NCI-H2227 treated with DMSO at 0.1 percent for 48 hours (cell line): Measurements from ENCODE around the gene FSTL1.
A peak's percentile ranks its signal among the peaks of the same experiment; 100 is the strongest.

Experiments
- DNase-seq: peaks from one replicate; lab custom pipeline; 2025; lab: John Stamatoyannopoulos, UW

The FSTL1 gene

DNA sequence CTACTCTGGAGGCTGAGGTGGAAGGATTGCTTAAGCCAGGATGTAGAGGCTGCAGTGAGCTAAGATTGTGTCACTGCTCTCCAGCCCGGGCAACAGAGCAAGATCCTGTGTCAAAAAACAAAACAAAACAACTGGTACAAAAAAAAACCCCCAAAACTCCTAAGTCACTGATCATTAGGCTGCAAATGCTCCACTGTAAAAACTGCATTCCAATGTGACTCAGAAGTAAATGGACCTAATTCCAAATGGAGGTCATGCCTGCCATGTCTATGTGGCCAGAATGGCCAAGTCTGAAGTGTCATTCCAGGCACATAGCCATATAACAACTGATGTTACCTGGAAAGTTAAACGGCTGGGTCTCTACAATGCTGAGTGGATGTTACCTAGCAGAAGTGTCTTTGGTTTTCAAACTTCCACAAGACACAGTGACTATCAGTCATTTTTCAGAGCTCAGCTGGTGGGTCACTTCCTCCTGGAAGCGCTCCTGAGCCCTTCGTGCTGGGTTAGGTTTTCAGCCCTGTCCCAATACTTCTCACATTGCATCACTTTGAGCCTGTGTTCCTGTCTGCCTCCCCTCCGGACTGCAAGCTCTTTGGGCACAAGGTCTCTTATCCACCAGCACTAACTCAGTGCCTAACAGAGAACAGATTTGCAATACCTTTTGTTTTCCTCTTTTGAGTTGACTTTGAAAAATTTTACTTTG is 10.6 kb downstream of the FSTL1 start:
- no peak for DNase-seq

DNA sequence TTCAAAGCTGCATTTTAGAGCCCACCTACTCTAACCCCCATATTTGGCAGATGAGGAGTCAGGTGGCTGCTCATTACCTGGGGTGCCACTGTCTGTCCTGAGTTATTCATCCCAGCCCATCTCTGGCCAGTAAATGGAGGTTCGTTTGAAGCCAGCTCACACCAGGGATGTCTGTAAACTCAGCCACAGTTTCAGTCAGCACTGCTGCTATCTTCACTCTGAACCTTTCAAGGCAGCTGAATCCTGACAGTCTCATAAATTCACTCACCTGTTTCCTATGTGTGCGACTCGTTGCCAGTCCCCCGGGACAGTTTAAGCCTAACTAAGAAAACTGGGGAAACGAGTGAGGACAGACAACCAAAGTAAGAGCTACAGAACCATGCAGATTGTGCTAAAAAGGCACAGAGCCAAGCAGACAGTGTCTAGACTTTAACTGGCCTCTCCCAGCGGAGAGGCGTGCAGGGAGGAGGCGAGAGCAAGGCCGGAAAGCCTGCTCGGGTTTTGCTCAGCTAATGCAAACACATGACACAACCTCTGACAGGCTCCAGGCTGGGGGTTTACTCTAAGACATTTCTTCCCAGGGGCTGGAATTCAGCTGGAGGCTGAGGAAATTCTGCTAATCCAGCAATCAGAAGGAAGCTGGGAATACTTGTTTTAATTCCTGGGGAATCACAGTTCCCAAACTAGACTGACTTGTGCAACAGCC is 12.0 kb downstream of the FSTL1 start:
- no peak for DNase-seq

GRCh38 chr3:120438216-120438615 is 12.6 kb downstream of the FSTL1 start:
- no peak for DNase-seq

DNA sequence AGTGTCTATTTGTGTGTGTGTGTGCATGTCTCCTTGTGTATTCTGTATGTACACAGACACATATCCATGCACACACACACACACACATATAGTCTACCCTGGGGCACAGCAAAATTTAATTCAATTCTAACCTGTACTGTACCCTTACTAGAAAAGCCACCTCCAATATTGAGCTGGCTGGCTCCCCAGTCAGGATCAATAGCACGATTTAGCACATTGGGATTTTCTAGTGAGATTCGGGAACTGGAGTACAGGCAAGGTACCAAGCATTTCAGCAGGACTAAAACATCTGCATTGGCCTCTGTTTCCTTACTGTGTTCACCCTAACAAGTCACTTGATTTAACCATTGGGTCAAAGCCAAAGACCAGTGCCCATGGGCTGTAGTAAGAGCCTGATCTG is 13.2 kb downstream of the FSTL1 start:
- no peak for DNase-seq

DNA sequence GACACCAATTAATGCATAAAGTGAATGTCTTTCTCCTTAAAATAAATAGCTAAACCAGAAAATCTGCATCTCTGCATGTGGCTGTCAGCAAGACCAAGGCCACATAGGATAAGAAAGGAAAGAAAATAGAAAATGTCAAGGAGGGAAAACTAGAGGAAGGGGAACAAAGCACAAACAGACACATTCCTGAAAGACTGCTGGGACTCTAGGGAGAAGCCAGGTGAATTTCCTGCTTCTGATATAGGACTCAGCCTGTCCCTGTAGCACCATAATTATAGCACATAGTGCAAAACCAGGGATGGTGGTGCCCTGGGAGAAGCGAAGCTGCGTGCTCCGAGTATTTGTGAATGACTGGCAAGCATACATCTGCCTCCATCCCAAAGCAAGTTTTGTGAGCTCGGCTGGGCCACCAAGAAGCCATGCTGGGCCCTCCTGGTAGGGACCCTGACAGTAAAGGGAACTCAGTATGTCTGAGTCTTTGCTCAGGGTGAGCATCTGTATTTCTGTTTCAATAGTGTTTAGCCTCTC is 14.2 kb downstream of the FSTL1 start:
- no peak for DNase-seq

GRCh38 chr3:120435621-120436020 is 15.2 kb downstream of the FSTL1 start:
- no peak for DNase-seq

GRCh38 chr3:120433662-120434331 is 17.0 kb downstream of the FSTL1 start:
- no peak for DNase-seq

- no peak for DNase-seq
These were observed 18.5 kb downstream of the FSTL1 start for GRCh38 chr3:120432150-120432860.

- DNase-seq, result no peak
These were observed 20.9 kb downstream of the FSTL1 start for GRCh38 chr3:120429921-120430361.

- no peak for DNase-seq
These were observed 21.9 kb downstream of the FSTL1 start for GRCh38 chr3:120428924-120429323.

- DNase-seq, result no peak
These were observed 23.6 kb downstream of the FSTL1 start for GRCh38 chr3:120427201-120427600.

DNA sequence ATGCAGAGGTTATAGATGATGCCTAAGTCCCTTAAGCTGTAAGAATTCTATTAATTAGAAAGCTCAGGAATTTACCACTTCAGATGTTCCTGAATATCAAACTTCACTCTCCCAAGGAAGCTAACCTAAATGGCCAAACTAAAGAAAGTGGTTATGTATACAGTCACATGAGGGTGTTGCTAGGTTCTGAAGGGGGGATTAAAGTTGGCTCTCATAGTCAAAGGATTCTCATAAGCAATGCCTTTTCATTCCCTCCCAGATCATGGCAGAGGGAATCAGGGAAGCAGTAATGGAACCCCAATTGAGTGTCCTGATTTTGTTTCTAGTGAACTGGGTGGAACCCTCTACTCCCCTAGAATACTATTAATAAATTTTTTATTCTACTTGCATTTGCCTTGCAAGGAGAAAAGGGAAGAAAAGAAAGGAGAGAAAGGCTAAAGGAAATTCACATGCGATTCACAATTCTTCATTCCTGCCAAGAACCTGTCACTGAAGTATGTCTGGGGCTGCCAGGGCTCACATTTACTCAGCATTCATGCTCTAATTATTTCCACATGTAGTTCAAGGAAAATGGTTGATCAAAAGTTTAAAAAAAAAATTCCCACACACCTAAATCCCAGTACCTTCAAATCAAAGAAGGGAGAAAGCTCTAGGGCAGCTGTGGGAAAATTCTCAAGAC is 25.1 kb downstream of the FSTL1 start:
- DNase-seq, result no peak

DNA sequence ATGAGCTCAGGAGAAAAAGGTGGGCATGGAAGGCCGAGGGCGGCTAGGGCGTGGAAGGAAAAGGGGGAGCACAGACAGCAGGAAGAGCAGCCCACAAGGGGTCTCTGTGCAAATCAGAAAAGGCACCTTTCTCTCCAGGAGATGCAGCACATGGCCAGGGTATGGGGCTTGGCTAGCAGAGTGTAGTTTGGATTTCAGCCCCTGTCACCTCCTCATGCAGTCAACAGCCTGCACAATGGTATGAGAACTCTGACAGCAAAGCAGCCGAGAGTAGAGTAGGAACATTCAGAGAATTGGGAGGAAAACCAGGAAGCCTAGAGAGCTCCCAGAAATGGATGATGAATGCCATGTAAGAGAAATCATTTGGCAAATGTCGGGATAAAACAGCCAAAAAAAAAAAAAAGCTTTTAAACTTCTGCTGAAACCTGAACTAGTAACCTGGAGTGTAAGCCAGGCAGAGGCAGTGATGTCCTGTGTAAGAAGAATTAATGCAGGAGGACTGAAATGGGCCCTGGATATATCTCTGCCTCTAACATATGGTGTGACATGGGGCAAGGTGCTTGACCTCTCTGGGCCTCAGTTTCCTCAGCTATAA is 25.7 kb downstream of the FSTL1 start:
- DNase-seq, result no peak

- no peak for DNase-seq
These were observed 26.3 kb downstream of the FSTL1 start for GRCh38 chr3:120424506-120424905.

DNA sequence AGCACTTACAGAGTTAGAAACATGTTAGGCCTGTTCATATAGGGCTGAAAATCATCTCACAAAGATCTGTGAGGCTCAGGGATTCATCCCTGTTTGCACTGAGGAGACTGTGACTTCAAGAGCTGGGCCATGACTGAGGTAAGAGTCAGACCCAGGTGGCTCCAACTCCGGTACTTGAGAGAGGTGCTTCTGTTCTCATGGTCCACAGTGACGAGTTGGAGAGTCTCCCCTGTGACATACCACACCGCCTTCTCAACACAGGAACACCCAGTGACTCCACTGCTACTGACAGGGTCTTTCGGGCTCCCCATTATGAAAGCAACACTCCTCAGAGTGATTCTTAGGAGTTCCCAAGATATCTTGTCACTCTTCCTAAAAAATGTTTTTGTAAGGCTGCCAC is 27.4 kb downstream of the FSTL1 start:
- DNase-seq, result no peak

DNA sequence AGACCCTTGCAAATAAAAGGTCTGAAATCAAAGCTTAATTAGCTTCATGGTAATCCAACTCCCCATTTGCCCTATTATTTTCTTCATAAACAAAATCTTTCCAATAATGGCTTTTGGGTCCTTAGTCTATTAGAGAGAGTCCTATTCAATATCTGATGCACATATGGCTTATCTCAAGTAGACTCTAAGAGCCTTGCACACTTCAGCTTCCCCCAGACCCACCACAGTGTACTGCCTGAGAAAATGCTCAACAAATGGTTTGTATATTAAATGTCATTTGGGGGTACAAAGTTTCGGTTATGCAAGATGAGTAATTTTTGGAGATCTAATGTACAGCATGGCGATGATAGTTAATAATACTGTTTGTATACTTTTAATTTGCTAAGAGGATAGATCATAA is 28.9 kb downstream of the FSTL1 start:
- no peak for DNase-seq

GRCh38 chr3:120420928-120421551 is 29.8 kb downstream of the FSTL1 start:
- DNase-seq, result no peak

DNA sequence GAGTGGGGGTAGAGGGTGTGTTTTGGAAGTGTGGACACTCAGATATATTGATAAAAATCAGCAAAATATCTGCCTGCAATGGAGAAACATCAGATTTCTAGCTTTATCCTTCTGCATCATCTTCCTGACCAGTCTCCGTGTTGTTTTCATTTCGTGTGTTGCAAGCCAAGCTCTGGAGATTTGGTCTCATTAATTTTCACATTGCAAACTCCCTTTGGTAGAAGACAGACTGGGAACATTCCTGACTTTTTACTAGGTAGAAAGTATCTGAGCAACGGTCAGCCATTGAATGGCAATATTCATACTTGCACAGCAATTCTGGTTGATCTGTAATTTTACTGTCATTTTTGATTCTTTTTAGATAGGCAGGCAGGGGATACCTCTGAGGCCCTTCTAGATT is 30.4 kb downstream of the FSTL1 start:
- DNase-seq, result no peak

- no peak for DNase-seq
These were observed 31.0 kb downstream of the FSTL1 start for GRCh38 chr3:120419797-120420196.

- peak; percentile 52 for DNase-seq
These were observed 31.8 kb downstream of the FSTL1 start for GRCh38 chr3:120418866-120419490.
